ENCODE results near the gene SOX2. TPM values are rescaled to one million over a fixed set of nuclear protein-coding genes. Genes with fewer than 3 reads are reported as not detected.
A peak's percentile ranks its signal among the peaks of the same experiment; 100 is the strongest.

Gene SOX2
- total RNA-seq (1 to 10 TPM in 1 of 2 donors, not detected in 1; 2.4 TPM), polyA plus RNA-seq (ENCODE audit: insufficient read length in 6 of 6) (10 to 100 TPM; 12.0 to 26.0 (median 14.5) TPM)
- long read RNA-seq, donor 1, transcript SOX2-201 (1 exons, 2,513 nt) = major isoform, 22 of 22 reads
- long read RNA-seq, donor 1, partial matches to known transcripts = 0 of 22 reads
- long read RNA-seq, donor 1, other reads (novel, unspliced or antisense) = 0 of 22 reads
- long read RNA-seq, donor 2, transcript SOX2-201 (1 exons, 2,513 nt) = major isoform, 62 of 62 reads
- long read RNA-seq, donor 2, partial matches to known transcripts = 0 of 62 reads
- long read RNA-seq, donor 2, other reads (novel, unspliced or antisense) = 0 of 62 reads
- long read RNA-seq, donor 3, transcript SOX2-201 (1 exons, 2,513 nt) = major isoform, 36 of 36 reads
- long read RNA-seq, donor 3, partial matches to known transcripts = 0 of 36 reads
- long read RNA-seq, donor 3, other reads (novel, unspliced or antisense) = 0 of 36 reads
- long read RNA-seq, donor 4 = 0 reads
- long read RNA-seq, donor 5, transcript SOX2-201 (1 exons, 2,513 nt) = major isoform, 25 of 25 reads
- long read RNA-seq, donor 5, partial matches to known transcripts = 0 of 25 reads
- long read RNA-seq, donor 5, other reads (novel, unspliced or antisense) = 0 of 25 reads
- long read RNA-seq, donor 6, transcript SOX2-201 (1 exons, 2,513 nt) = major isoform, 41 of 41 reads
- long read RNA-seq, donor 6, partial matches to known transcripts = 0 of 41 reads
- long read RNA-seq, donor 6, other reads (novel, unspliced or antisense) = 0 of 41 reads
- long read RNA-seq, donor 7, transcript SOX2-201 (1 exons, 2,513 nt) = major isoform, 16 of 16 reads
- long read RNA-seq, donor 7, partial matches to known transcripts = 0 of 16 reads
- long read RNA-seq, donor 7, other reads (novel, unspliced or antisense) = 0 of 16 reads
- long read RNA-seq, donor 8, transcript SOX2-201 (1 exons, 2,513 nt) = major isoform, 22 of 22 reads
- long read RNA-seq, donor 8, partial matches to known transcripts = 0 of 22 reads
- long read RNA-seq, donor 8, other reads (novel, unspliced or antisense) = 0 of 22 reads
- long read RNA-seq, donor 9 = 0 reads
- long read RNA-seq, donor 10 = 0 reads
- long read RNA-seq, donor 11, transcript SOX2-201 (1 exons, 2,513 nt) = major isoform, 638 of 638 reads
- long read RNA-seq, donor 11, partial matches to known transcripts = 0 of 638 reads
- long read RNA-seq, donor 11, other reads (novel, unspliced or antisense) = 0 of 638 reads
- long read RNA-seq, donor 12, transcript SOX2-201 (1 exons, 2,513 nt) = major isoform, 9 of 9 reads
- long read RNA-seq, donor 12, partial matches to known transcripts = 0 of 9 reads
- long read RNA-seq, donor 12, other reads (novel, unspliced or antisense) = 0 of 9 reads

DNA sequence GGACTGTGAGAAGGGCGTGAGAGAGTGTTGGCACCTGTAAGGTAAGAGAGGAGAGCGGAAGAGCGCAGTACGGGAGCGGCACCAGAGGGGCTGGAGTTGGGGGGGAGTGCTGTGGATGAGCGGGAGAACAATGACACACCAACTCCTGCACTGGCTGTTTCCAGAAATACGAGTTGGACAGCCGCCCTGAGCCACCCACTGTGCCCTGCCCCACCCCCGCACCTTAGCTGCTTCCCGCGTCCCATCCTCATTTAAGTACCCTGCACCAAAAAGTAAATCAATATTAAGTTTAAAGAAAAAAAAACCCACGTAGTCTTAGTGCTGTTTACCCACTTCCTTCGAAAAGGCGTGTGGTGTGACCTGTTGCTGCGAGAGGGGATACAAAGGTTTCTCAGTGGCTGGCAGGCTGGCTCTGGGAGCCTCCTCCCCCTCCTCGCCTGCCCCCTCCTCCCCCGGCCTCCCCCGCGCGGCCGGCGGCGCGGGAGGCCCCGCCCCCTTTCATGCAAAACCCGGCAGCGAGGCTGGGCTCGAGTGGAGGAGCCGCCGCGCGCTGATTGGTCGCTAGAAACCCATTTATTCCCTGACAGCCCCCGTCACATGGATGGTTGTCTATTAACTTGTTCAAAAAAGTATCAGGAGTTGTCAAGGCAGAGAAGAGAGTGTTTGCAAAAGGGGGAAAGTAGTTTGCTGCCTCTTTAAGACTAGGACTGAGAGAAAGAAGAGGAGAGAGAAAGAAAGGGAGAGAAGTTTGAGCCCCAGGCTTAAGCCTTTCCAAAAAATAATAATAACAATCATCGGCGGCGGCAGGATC lies at the start of gene SOX2:
Gene SOX2, plus strand, starts transcription at position 601 of the 811 bp plus-strand sequence. CDS start 436 bp downstream, outside the sequence.
- no peaks in the 10 kb centered on the region for H3K9me3 ChIP-seq
- TF ChIP-seq, protein P1, sequence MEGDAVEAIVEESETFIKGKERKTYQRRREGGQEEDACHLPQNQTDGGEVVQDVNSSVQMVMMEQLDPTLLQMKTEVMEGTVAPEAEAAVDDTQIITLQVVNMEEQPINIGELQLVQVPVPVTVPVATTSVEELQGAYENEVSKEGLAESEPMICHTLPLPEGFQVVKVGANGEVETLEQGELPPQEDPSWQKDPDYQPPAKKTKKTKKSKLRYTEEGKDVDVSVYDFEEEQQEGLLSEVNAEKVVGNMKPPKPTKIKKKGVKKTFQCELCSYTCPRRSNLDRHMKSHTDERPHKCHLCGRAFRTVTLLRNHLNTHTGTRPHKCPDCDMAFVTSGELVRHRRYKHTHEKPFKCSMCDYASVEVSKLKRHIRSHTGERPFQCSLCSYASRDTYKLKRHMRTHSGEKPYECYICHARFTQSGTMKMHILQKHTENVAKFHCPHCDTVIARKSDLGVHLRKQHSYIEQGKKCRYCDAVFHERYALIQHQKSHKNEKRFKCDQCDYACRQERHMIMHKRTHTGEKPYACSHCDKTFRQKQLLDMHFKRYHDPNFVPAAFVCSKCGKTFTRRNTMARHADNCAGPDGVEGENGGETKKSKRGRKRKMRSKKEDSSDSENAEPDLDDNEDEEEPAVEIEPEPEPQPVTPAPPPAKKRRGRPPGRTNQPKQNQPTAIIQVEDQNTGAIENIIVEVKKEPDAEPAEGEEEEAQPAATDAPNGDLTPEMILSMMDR (IDR thresholded peaks at IDR 0.05) = no peak
- intact Hi-C loops (cut with DNase I) = loop anchor here in 1 of 2 donors (5.0 kb wide), 2 partner anchors 551 to 971 kb away; no protein-coding TSS in a partner anchor
- no peak within 1 kb of the TSS for H3K27ac ChIP-seq
- peak within 1 kb of the TSS; percentile 9 to 28 for H3K4me3 ChIP-seq
- no peaks in the 10 kb centered on the region for H3K36me3 ChIP-seq
- H3K27me3 ChIP-seq = peaks cover 99 to 100% of the 10 kb centered on the region in 2 donors
- peak; percentile 89 for ATAC-seq
- DNase-seq = peak; percentile 53 to 89 (median 75)
- H3K4me1 ChIP-seq = peaks cover 0 to 35% of the 10 kb centered on the region in 2 donors

DNA sequence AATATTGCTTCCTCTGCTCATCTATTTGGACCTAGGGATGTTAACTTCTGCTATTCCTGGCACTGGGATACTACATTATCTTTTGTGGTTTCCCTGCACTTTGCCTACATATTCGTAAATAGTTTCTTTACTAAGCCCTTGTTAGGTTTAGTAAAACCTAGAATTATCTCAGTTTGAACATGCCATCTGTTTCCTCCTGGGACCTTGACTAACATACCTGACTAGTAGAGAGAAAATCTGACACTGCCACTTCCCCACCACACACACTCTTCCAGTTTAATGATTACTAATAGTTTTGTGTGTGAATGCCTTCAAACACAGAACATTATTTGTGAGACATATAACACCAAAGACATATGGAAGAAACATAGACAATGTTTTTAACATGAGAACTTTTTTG lies 28.2 kb upstream of the SOX2 start:
- intact Hi-C loops (cut with DNase I) = no loop called here
- TF ChIP-seq, protein P1 (IDR thresholded peaks at IDR 0.05) = no peak
- H3K27ac ChIP-seq = no peak overlapping the region

DNA sequence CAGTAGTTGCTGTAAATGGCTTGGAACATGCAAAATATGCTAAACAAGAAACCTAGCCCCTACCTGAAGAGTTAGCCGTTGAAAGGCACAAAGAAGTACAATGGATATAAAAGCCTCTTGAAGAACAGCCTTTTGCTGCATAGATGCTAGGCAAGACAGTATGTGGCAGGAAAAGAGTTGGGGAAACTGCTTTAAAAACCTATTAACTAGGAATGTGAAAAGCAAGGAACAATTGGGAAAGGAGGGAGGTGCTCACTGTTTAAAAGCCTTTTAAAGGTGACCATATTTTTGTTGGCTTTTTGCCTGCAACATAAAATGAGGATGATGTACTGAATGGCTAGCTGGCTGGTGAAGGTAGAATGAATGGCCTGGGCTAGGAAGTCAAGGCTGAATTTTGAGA lies 24.5 kb upstream of the SOX2 start:
- Histone ChIP-seq H3K9me3 (no peaks in the 10 kb centered on the region), H3K27me3 (peaks cover 0 to 2% of the 10 kb centered on the region in 2 donors), H3K36me3 (no peaks in the 10 kb centered on the region), H3K4me3 (no peak overlapping the region), H3K4me1 (no peaks in the 10 kb centered on the region), H3K27ac (no peak overlapping the region)
- intact Hi-C loops (cut with DNase I) = no loop called here
- no peak for ATAC-seq
- DNase-seq = no peak
- TF ChIP-seq, protein P1 (IDR thresholded peaks at IDR 0.05) = no peak

More for the DNA sequence above, 28.2 kb upstream of the SOX2 start:
- H3K4me3 ChIP-seq = no peak overlapping the region
- H3K27me3 ChIP-seq = no peaks in the 10 kb centered on the region
- H3K9me3 ChIP-seq = peaks cover 0 to 5% of the 10 kb centered on the region in 2 donors
- ATAC-seq = no peak
- no peaks in the 10 kb centered on the region for H3K4me1 ChIP-seq
- no peak for DNase-seq
- no peaks in the 10 kb centered on the region for H3K36me3 ChIP-seq

DNA sequence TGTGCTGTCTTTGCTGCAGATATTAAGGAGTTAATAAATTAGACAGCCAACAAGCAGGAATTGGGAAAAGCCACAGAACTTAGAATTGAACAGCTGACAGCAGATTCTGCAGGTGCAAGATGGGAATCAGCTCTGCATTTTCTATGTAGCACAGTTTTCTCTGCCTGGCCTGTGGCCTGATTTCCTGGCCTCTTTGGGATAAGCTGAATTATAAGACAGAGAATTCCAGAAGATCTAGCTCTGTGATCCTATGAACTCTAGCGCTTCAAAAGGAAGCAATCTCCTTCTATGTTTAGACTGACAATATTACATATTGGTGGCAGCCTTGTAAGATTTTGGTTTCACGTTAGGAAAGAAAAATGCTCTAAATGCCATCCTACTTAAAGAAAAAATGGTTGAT lies 24.0 kb upstream of the SOX2 start:
- Histone ChIP-seq H3K4me3 (no peak overlapping the region), H3K4me1 (no peaks in the 10 kb centered on the region), H3K27ac (no peak overlapping the region), H3K36me3 (no peaks in the 10 kb centered on the region), H3K9me3 (no peaks in the 10 kb centered on the region), H3K27me3 (peaks cover 0 to 8% of the 10 kb centered on the region in 2 donors)
- ATAC-seq (no peak), DNase-seq (no peak)
- intact Hi-C loops (cut with DNase I) = no loop called here
- TF ChIP-seq, protein P1 (IDR thresholded peaks at IDR 0.05) = no peak
